Stimulated activated CD8-positive, alpha-beta memory T cell treated with anti-CD3 and anti-CD28 coated beads, Interleukin-7, amount 100 ng/mL, for 48 hours (primary cell): Measurements from ENCODE around the gene MT1B.
"Not testable (repeated sequence)": the region's sequence is repeated elsewhere in the genome, so short reads cannot be mapped to it uniquely, and the experiment has no call there.

Source experiments
- DNase-seq, 2 donors: peaks; one replicate each; pipeline ENCODE4 v3.0.0-alpha.2; 2020; ENCODE audit warnings: low read depth in 1 of 2; ENCODE audit errors: extremely low read depth in 1 of 2

Gene MT1B

DNA sequence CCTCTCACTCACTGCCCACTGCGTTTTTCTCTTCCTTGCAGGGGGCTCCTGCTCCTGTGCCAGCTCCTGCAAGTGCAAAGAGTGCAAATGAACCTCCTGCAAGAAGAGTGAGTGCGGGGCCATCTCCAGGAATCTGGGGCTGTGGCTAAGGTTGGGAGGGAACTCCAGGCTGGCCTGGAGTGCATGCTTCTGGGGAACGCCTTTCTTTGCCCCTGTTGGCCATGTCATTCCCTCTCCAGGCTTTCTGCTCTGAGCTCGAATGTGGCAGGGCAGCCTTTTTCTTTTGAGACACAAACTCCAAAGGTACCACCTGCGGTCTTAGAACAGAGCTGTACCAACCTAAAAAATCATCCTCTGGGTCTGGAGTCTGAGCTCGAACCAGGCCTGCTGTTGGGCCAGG is 33.5 kb upstream of the MT1B start:
- no peak for DNase-seq

- no peak for DNase-seq
Observed at GRCh38 chr16:56620339-56620897, 31.3 kb upstream of the MT1B start.

GRCh38 chr16:56621665-56622445 is 29.8 kb upstream of the MT1B start:
- not testable (repeated sequence) for DNase-seq

DNA sequence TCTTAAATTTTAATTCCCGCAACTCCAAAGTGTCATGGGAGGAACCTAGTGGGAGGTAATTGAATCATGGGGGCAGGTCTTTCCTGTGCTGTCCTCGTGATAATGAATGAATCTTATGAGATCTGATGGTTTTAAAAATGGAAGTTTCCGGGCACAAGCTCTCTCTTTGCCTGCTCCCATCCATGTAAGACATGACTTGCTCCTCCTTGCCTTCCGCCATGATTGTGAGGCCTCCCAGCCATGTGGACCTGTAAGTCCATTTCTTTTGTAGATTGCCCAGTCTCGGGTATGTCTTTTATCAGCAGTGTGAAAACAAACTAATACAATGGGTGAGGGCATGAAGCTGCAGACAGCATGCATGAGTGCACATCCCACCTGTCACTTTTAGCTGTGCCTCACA is 28.5 kb upstream of the MT1B start:
- not testable (repeated sequence) for DNase-seq

DNA sequence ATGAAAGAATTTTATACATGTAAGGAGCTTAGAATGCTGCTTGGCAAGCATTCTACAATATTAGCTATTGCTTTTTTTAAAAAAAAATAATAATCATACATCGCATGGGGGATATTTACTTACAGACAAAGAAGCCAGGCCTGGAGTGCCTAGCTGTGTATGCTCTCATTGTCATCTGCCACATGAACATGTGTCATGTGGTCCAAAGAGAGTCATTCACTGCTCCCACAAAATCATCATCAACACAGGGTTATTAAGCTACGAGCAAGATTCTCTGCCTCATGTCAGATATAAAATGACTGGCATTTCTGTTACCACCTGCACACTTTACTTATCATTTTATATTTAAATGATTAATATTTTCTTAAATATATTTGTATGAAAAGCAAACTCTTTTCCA is 28.0 kb upstream of the MT1B start:
- no peak for DNase-seq

DNA sequence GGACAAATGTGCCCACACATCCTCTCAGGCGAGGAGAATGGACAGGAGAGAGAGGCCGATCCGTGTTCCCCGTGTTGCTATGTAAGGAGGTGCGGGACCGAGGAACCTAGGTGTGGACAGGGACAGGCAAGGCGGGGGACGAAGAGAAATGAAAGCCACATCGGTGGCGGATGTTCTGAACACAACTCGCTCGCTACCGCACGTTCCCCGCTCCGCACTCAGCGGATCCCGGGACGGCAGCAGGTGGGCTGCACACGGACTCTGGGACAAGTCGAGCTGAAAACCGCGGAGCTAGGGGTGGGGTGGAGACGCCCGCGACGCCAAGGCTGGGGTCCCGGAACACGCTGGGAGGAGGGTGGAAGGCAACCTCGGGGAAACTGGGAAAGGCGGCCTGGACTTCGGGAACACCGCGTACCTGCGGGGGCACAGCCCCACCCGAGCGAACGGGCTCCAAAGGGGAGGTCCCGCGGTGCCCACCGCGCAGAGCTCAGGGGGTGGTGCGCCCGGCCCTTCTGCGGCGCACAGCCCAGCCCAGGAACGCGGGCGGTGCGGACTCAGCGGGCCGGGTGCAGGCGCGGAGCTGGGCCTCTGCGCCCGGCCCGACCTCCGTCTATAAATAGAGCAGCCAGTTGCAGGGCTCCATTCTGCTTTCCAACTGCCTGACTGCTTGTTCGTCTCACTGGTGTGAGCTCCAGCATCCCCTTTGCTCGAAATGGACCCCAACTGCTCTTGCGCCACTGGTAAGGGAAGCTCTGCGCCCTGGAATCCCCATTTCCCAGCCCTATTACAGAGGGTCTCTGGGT is 26.3 kb upstream of the MT1B start, which contains the start of gene MT1E:
TSS of gene MT1E (plus strand) at position 642 of the 803 bp plus-strand sequence. CDS start at position 713, 71 bp downstream.
- peak; percentile 52 to 60 for DNase-seq

GRCh38 chr16:56625943-56626654 is 25.6 kb upstream of the MT1B start:
- DNase-seq: no peak

DNA sequence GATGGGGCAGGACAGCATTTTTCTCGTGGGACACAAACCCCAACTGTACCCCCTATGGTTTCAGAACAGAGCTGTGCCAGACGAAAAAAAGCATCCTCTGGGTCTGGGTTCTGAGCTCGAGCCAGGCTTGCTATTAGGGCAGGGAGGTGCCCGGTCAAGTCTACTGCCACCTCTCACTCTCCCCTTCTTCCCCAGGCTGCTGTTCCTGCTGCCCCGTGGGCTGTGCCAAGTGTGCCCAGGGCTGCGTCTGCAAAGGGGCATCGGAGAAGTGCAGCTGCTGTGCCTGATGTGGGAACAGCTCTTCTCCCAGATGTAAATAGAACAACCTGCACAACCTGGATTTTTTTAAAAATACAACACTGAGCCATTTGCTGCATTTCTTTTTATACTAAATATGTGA is 25.0 kb upstream of the MT1B start:
- no peak for DNase-seq

DNA sequence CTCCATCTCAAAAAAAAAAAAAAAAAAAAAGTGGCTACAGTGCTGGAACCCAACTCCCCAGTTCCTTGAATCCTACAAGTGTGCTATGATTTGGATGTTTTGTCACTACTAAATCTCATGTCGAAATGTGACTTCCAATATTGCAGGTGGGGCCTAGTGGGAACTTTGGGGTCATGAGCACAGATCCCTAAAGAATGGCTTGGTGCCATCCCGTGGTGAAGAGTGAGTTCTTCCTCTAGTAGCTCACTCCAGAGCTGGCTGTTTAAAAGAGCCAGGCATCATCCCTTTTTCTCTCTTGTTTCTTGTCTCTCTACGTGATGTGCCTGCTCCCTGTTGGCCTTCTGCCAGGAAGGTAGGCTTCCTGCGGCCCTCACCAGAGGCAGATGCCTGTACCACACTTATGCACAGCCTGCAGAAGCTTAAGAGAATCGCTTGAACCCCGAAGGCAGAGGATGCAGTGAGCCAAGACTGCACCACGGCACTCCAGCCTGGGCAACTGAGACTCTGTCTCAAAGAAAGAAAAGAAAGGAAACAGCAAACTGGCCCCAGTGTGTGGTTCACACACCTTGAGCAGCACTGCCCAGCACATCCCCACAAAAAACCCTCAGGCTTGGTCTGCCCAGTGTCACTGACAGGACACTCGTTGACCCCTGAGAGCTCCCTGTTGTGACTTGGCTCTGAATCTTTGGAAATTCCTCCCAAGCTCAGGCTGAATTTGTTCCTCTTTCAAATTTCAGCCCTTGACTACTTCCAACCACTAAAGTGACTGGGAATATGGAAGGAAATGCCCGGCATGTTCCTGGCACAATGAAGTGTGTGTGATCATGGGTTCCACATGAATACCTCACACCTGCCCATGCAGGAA is 23.0 kb upstream of the MT1B start:
- DNase-seq: no peak

- DNase-seq: no peak
Observed at GRCh38 chr16:56629531-56629930, 22.2 kb upstream of the MT1B start.

- no peak for DNase-seq
Observed at GRCh38 chr16:56630134-56630533, 21.6 kb upstream of the MT1B start.

DNA sequence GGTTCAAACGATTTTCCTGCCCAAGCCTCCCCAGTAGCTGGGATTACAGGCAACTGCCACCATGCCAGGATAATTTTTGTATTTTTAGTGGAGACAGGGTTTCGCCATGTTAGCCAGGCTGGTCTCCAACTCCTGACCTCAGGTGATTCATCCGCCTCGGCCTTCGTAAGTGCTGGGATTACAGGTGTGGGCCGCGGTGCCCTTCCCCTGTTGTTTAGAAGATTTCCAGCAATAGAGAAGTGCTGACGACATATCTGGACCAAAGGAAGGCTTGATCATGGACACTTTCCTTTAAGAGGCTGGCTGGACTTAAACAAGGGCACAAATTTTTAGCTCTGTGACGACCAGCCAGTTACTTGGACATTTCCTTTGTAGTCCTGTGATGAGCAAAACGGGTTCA is 20.5 kb upstream of the MT1B start:
- no peak for DNase-seq

DNA sequence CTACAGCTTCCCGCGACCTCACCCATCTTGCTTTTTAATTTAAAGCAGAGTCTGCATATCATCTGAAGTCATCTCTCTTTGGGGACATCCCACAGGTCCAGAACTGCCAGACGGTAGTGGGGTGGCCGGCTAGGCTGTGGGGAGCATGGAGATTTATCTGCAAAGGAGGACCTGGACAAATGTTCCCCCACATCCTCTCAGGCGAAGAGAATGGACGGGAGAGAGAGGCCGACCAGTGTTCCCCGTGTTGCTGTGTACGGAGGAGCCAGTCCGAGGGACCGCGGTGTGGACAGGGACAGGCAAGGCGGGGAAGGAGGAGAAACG is 19.9 kb upstream of the MT1B start:
- DNase-seq: no peak

DNA sequence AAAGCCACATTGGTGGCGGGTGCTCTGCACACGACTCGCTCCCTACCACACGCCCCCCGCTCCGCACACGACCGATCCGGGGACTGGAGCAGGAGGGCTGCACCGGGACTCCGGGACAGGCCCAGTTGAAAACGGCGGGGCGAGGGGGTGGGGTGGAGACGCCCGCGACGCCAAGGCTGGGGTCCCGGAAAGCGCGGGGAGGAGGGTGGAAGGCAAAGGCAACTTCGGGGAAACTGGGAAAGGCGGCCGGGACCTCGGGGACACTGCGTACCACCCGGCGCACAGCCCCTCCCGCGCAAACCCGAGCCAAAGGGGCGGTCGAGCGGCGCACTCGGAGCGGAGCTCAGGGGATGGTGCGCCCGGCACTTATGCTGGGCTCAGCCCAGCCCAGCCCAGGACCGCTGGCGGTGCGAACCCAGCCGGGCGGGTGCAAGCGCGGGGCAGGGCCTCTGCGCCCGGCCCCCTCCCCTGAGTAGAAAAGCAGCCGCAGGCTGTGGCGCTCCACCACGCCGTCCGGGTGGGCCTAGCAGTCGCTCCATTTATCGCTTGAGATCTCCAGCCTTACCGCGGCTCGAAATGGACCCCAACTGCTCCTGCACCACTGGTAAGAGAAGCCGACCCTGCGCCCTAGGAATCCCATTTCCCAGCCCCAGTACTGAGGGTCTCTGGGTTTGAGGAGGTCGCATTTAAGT is 19.4 kb upstream of the MT1B start, which contains the start of gene MT1M:
TSS of gene MT1M (plus strand) at position 504 of the 692 bp plus-strand sequence. CDS start at position 577, 73 bp downstream.
- no peak for DNase-seq

- no peak for DNase-seq
Observed at GRCh38 chr16:56632848-56633365, 18.8 kb upstream of the MT1B start.

DNA sequence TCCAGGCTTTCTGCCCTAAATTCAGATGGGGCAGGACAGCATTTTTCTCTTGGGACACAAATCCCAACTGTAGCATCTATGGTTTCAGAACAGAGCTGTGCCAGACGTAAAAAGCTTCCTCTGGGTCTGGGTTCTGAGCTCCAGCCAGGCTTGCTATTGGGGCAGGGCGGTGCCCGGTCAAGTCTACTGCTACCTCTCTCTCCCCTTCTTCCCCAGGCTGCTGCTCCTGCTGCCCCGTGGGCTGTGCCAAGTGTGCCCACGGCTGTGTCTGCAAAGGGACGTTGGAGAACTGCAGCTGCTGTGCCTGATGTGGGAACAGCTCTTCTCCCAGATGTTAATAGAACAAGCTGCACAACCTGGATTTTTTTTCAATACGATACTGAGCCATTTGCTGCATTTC is 18.2 kb upstream of the MT1B start:
- DNase-seq: no peak

DNA sequence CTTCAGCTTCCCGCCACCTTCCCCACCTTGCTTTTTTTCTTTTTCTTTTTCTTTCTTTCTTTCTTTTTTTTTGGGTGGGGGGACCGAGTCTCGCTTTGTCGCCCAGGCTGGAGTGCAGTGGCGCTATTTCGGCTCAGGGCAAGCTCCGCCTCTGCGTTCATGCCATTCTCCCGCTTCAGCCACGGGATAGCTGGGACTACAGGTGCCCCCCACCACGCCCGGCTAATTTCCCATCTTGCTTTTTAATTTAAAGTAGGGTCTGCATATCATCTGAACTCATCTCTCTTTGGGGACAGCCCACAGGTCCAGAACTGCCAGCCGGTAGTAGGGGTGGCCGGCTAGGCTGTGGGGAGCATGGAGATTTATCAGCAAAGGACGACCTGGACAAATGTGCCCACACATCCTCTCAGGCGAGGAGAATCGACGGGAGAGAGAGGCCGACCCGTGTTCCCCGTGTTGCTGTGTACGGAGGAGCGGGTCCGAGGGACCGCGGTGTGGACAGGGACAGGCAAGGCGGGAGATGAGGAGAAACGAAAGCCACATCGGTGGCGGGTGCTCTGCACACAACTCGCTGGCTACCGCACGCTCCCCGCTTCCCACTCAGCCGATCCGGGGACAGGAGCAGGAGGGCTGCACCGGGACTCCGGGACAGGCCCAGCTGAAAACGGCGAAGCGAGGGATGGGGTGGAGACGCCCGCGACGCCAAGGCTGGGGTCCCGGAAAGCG is 16.8 kb upstream of the MT1B start:
- no peak for DNase-seq

DNA sequence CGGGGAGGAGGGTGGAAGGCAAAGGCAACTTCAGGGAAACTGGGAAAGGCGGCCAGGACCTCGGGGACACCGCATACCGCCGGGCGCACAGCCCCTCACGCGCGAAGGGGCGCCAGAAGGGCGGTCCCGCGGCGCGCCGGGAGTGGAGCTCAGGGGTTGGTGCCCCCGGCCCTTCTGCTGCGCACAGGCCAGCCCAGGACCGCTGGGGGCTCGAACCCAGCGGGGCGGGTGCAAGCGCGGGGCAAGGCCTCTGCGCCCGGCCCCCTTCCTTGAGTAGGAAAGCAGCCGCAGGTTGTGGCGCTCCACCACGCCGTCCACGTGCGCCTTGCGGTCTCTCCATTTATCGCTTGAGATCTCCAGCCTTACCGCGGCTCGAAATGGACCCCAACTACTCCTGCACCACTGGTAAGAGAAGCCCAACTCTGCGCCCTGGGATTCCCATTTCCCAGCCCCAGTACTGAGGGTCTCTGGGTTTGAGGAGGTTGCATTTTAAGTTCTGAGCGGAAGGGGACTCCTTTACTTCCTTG is 16.2 kb upstream of the MT1B start:
- no peak for DNase-seq
